Fibroblast of lung (primary cell): ENCODE results near the gene OLIG3. TPM values are rescaled to one million over a fixed set of nuclear protein-coding genes. Genes with fewer than 3 reads are reported as not detected.

Source experiments
- DNase-seq, 2 donors: peaks; one replicate each; pipeline versions ENCODE4 v3.0.0 to v3.0.0-alpha.2; 2010; ENCODE audit warnings: low read depth in 2 of 2
- H2AFZ ChIP-seq: 2 replicates; pipeline ENCODE4 v1.5.1; 2012; ENCODE audit warnings: low read length, control low read depth, inconsistent platforms
- H3K27ac ChIP-seq: 2 replicates; pipeline ENCODE4 v1.5.1; 2011; ENCODE audit warnings: low read length, control low read depth; ENCODE audit not compliant: insufficient read depth
- H3K27me3 ChIP-seq: 2 replicates; pipeline ENCODE4 v1.5.1; 2011; ENCODE audit warnings: mild to moderate bottlenecking, low read length; ENCODE audit not compliant: control insufficient read depth, insufficient read depth
- H3K36me3 ChIP-seq: 2 replicates; pipeline ENCODE4 v1.5.1; 2011; ENCODE audit warnings: low read length; ENCODE audit not compliant: control insufficient read depth, insufficient read depth
- H3K4me1 ChIP-seq: 2 replicates; pipeline ENCODE4 v1.5.1; 2011; ENCODE audit warnings: low read length; ENCODE audit not compliant: control insufficient read depth, insufficient read depth; ENCODE audit errors: extremely low read depth
- H3K4me2 ChIP-seq: 2 replicates; pipeline ENCODE4 v1.5.1; 2011; ENCODE audit warnings: low read length, control low read depth; ENCODE audit not compliant: insufficient read depth; ENCODE audit errors: extremely low read depth
- H3K4me3 ChIP-seq, 4 experiments: fragments of 200-600 bp in 1 of 4; sonication (generic) in 1 of 4; replicated peaks in 1 of 4; 2 replicates each; pipeline ENCODE4 v1.5.1; 2011 to 2016; ENCODE audit warnings: low read length in 4 of 4, low read depth in 3 of 4, mild to moderate bottlenecking in 3 of 4, control low read depth in 2 of 4, inconsistent platforms in 1 of 4, mixed read lengths in 1 of 4; ENCODE audit not compliant: insufficient read depth in 1 of 4; ENCODE audit errors: control extremely low read depth in 1 of 4
- H3K79me2 ChIP-seq: 2 replicates; pipeline ENCODE4 v1.5.1; 2012; ENCODE audit warnings: mild to moderate bottlenecking, low read length, inconsistent platforms; ENCODE audit not compliant: control insufficient read depth, insufficient read depth
- H3K9ac ChIP-seq: 2 replicates; pipeline ENCODE4 v1.5.1; 2011; ENCODE audit warnings: mild to moderate bottlenecking, low read length, control low read depth; ENCODE audit not compliant: insufficient read depth
- H3K9me3 ChIP-seq: 2 replicates; pipeline ENCODE4 v1.5.1; 2012; ENCODE audit warnings: low read depth, low read length; ENCODE audit not compliant: control insufficient read depth, insufficient read depth
- H4K20me1 ChIP-seq: 2 replicates; pipeline ENCODE4 v1.5.1; 2011; ENCODE audit warnings: low read length; ENCODE audit not compliant: control insufficient read depth, insufficient read depth; ENCODE audit errors: extremely low read depth
- EZH2 ChIP-seq: IDR thresholded peaks from 2 replicates; pipeline ENCODE4 v1.5.1; 2012; ENCODE audit warnings: low read length, control low read depth, mild to moderate bottlenecking; ENCODE audit errors: missing control alignments
- polyA plus RNA-seq, 2 donors: library from polyadenylated mRNA; depleted of rRNA in 1 of 2; stranded (reverse) in 1 of 2; unstranded in 1 of 2; fragments of >200 nt; gene quantifications; 2 replicates each; pipeline ENCODE4 v1.2.1, GENCODE V29; 2011 to 2012; ENCODE audit warnings: missing spikeins in 1 of 2
- total RNA-seq: library from RNA; depleted of rRNA; stranded (reverse); fragments of >200 nt; gene quantifications from 2 replicates; pipeline ENCODE4 v1.2.1, GENCODE V29; 2014
- TF ChIP-seq, protein P1 (sequence below), 2 donors: IDR thresholded peaks in 1 of 2; conservative IDR thresholded peaks in 1 of 2; 1 replicate in 1 of 2; 2 replicates in 1 of 2; pipeline ENCODE4 v1.5.1; 2011 to 2012; ENCODE audit warnings: low read length in 2 of 2, control low read depth in 1 of 2, inconsistent platforms in 1 of 2, low read depth in 1 of 2, mild to moderate bottlenecking in 1 of 2

OLIG3 gene
- total and polyA plus RNA-seq, 2 donors (not counting 1 experiment from before 2014, with no cell fraction given): not detected

DNA sequence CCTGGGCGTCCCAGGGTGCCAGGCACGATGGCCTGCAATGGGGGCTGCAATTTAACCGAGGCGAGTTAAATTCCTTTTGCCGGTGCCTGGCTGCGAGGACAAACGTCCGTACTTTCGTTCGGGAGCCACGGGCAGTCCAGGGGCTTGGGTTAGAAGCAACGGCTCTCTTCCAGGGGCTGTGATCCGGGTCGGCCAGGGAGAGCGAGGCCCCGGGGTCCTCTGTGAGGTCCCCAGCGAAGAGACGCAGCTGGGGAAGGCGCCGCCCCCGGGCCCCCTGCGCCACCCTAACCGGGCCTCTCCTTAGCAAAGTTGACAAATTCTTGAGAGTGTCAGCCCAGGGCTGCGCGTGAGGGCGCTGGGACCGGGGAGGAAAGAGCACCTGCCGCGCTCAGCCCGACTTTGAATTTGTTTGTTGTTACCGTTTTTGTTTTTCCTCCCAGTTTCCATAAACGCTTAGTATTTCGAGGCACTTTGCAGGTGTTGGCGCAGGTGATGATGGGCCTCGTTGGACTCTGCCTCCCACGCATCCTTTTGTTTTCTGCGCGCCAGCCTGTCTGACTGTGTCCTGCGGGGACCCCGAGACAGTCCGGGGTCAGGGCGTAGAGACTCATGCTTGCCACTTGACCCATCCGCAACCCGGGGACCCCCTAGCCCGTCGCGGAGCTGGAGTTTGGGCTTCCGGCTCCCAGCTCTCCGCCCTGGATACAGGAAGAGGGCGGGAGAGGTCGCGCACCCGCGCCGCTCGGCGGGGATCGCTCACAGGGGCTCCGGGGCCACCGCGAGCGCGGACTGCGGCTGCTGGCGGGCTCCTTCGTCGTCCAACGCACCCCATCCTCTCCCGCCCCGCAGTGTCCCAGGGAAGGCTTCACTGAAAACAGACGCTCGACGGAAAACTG lies 5.8 kb downstream of the OLIG3 start:
- TF ChIP-seq EZH2: peak; percentile 54
- TF ChIP-seq, protein P1, sequence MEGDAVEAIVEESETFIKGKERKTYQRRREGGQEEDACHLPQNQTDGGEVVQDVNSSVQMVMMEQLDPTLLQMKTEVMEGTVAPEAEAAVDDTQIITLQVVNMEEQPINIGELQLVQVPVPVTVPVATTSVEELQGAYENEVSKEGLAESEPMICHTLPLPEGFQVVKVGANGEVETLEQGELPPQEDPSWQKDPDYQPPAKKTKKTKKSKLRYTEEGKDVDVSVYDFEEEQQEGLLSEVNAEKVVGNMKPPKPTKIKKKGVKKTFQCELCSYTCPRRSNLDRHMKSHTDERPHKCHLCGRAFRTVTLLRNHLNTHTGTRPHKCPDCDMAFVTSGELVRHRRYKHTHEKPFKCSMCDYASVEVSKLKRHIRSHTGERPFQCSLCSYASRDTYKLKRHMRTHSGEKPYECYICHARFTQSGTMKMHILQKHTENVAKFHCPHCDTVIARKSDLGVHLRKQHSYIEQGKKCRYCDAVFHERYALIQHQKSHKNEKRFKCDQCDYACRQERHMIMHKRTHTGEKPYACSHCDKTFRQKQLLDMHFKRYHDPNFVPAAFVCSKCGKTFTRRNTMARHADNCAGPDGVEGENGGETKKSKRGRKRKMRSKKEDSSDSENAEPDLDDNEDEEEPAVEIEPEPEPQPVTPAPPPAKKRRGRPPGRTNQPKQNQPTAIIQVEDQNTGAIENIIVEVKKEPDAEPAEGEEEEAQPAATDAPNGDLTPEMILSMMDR (conservative IDR thresholded peaks at IDR 0.05 in 1 of 2, IDR thresholded peaks at IDR 0.05 in 1 of 2; ENCODE audit: low read depth in 1 of 2, low read length in 2 of 2): no peak
- H3K4me1 ChIP-seq: no peaks in the 10 kb centered on the region
- no peak overlapping the region for H3K9ac ChIP-seq
- H3K4me3 ChIP-seq: no peak overlapping the region
- no peaks in the 10 kb centered on the region for H3K9me3 ChIP-seq
- H4K20me1 ChIP-seq: no peaks in the 10 kb centered on the region
- no peaks in the 10 kb centered on the region for H3K79me2 ChIP-seq
- H3K4me2 ChIP-seq: no peak overlapping the region
- no peak overlapping the region for H3K27ac ChIP-seq
- H2AFZ ChIP-seq: no peak overlapping the region
- no peak for DNase-seq
- H3K36me3 ChIP-seq: no peaks in the 10 kb centered on the region
- H3K27me3 ChIP-seq: peaks cover 73% of the 10 kb centered on the region

- no peaks in the 10 kb centered on the region for H3K36me3 ChIP-seq
- no peak overlapping the region for H3K27ac ChIP-seq
- no peaks in the 10 kb centered on the region for H3K79me2 ChIP-seq
- H2AFZ ChIP-seq: no peak overlapping the region
- H3K9me3 ChIP-seq: no peaks in the 10 kb centered on the region
- H3K27me3 ChIP-seq: peaks cover 67% of the 10 kb centered on the region
- no peaks in the 10 kb centered on the region for H4K20me1 ChIP-seq
- H3K4me1 ChIP-seq: no peaks in the 10 kb centered on the region
- H3K4me3 ChIP-seq: no peak overlapping the region
- no peak overlapping the region for H3K4me2 ChIP-seq
- no peak overlapping the region for H3K9ac ChIP-seq
- TF ChIP-seq, protein P1 (conservative IDR thresholded peaks at IDR 0.05 in 1 of 2, IDR thresholded peaks at IDR 0.05 in 1 of 2; ENCODE audit: low read depth in 1 of 2, low read length in 2 of 2): no peak
- TF ChIP-seq EZH2: no peak
- DNase-seq: no peak
Observed at GRCh38 chr6:137487869-137488149, 6.4 kb downstream of the OLIG3 start.

DNA sequence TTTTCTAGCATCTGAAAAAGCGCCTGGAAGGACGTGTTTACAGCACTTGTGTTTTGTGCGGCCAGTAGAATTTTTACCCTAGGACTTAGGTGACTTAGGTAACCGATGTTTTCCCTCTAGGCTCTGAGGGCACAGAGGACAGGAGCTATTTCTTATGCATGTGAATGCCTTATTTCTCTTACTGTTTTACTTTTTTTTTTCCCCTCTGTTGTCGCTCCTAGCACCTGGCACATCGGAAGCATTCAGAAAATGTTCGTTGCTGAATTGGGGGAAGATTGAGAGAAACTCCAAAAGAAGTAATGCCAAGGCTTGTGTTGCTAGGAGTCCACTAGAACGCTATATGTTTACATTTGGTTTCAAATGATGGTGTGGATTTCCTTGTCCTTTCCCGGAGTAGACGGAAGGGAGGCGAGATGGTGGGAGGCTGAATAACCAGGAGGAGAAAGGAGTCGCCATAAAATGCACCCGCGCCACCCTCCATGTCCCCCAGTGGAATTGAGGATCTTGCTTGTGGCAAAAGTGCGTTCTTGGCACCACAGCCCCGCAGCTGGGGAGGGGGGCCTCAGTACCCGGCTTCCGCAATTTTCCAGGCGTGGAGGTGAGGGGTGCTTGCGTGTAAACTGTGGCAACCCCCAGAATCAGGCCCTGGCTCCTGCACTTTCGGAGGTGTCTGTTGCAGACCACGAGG lies 6.9 kb downstream of the OLIG3 start:
- peaks cover 62% of the 10 kb centered on the region for H3K27me3 ChIP-seq
- no peak for DNase-seq
- TF ChIP-seq, protein P1 (conservative IDR thresholded peaks at IDR 0.05 in 1 of 2, IDR thresholded peaks at IDR 0.05 in 1 of 2; ENCODE audit: low read depth in 1 of 2, low read length in 2 of 2): no peak
- peak; percentile 11 for TF ChIP-seq EZH2

More for the DNA sequence above, 6.9 kb downstream of the OLIG3 start:
- H4K20me1 ChIP-seq: no peaks in the 10 kb centered on the region
- no peak overlapping the region for H3K27ac ChIP-seq
- H3K4me2 ChIP-seq: no peak overlapping the region
- no peak overlapping the region for H2AFZ ChIP-seq
- no peaks in the 10 kb centered on the region for H3K79me2 ChIP-seq
- no peak overlapping the region for H3K4me3 ChIP-seq
- H3K9ac ChIP-seq: no peak overlapping the region
- H3K4me1 ChIP-seq: no peaks in the 10 kb centered on the region
- H3K36me3 ChIP-seq: no peaks in the 10 kb centered on the region
- no peaks in the 10 kb centered on the region for H3K9me3 ChIP-seq
